OCI-LY3 (cell line): ENCODE results near the gene DDX17.
A peak's percentile ranks its signal among the peaks of the same experiment; 100 is the strongest.

Experiments
- H2AFZ ChIP-seq: fragments of 200-600, 300-600 bp; shearing (Covaris generic); 2 replicates; pipeline ENCODE4 v1.6.0; 2014; ENCODE audit warnings: antibody characterized with exemption, low read depth, low read length
- H3K27ac ChIP-seq: fragments of 200-600, 300-600 bp; sonication (generic); 2 replicates; pipeline ENCODE4 v1.5.1; 2014; ENCODE audit warnings: mild to moderate bottlenecking, low read length, moderate library complexity, mixed read lengths
- H3K27me3 ChIP-seq: fragments of 200-600, 300-600 bp; sonication (generic); 2 replicates; pipeline ENCODE4 v1.6.1; 2014; ENCODE audit warnings: low read depth, low read length, mixed read lengths
- H3K36me3 ChIP-seq: fragments of 200-600, 300-600 bp; sonication (generic); replicated peaks from 2 replicates; pipeline ENCODE3; 2014; ENCODE audit warnings: low read depth, low read length, mixed read lengths
- H3K4me1 ChIP-seq: fragments of 300-600, 200-600 bp; sonication (generic); 2 replicates; pipeline ENCODE4 v1.6.1; 2014; ENCODE audit warnings: low read length, mixed read lengths
- H3K4me2 ChIP-seq: fragments of 200-600, 300-600 bp; sonication (generic); 2 replicates; pipeline ENCODE4 v1.6.1; 2014; ENCODE audit warnings: low read length, mixed read lengths
- H3K4me3 ChIP-seq: fragments of 300-600, 200-600 bp; sonication (generic); 2 replicates; pipeline ENCODE4 v1.5.1; 2014; ENCODE audit warnings: antibody characterized with exemption, mild to moderate bottlenecking, low read length, moderate library complexity
- H3K79me2 ChIP-seq: fragments of 300-600, 200-600 bp; shearing (Covaris generic); 2 replicates; pipeline ENCODE4 v1.6.1; 2014; ENCODE audit warnings: mild to moderate bottlenecking, low read length, mixed read lengths
- H3K9ac ChIP-seq: fragments of 300-600, 200-600 bp; shearing (Covaris generic); 2 replicates; pipeline ENCODE4 v1.6.0; 2014; ENCODE audit warnings: mild to moderate bottlenecking, low read length, moderate library complexity
- H3K9me3 ChIP-seq: fragments of 200-600, 300-600 bp; shearing (Covaris generic); 2 replicates; pipeline ENCODE4 v1.6.1; 2014; ENCODE audit warnings: low read length, mixed read lengths; ENCODE audit not compliant: insufficient read depth
- H4K20me1 ChIP-seq: fragments of 200-600, 300-600 bp; sonication (generic); 2 replicates; pipeline ENCODE4 v1.6.1; 2016; ENCODE audit warnings: low read length, mixed read lengths; ENCODE audit not compliant: insufficient read depth
- EZH2phosphoT487 ChIP-seq: fragments of 200-600 bp; shearing (Covaris generic); IDR thresholded peaks from 2 replicates; pipeline ENCODE4 v1.6.1; 2018; ENCODE audit warnings: antibody characterized with exemption, mixed run types, low read depth
- TF ChIP-seq, protein P1 (sequence below): fragments of 200-600, 300-600 bp; sonication (generic); IDR thresholded peaks from 2 replicates; pipeline ENCODE4 v1.5.1; 2014; ENCODE audit warnings: antibody characterized with exemption, low read length, low read depth

The DDX17 gene

DNA sequence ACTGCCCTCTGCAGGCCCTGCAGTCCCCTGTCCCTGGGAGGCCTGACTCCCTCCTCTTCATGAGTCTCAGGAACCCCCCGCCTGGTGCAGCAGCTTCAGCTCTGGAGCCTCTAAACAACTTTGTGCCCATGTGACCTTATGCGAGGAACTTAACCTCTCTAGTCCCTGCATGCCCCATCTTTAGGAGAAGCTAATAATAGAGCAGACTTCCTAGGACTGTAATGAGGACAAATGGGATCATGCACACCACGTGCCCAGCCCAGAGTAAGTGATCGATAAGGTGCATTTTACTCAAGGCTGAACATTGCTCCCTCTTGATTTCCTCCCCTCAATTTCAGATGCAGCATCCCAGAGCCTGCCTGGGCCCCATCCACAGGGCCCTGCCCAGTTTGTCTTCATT lies 70.1 kb downstream of the DDX17 start:
- H3K79me2 ChIP-seq, result no peaks in the 10 kb centered on the region
- H3K4me2 ChIP-seq, result no peak overlapping the region
- TF ChIP-seq EZH2phosphoT487, result no peak
- TF ChIP-seq, protein P1, sequence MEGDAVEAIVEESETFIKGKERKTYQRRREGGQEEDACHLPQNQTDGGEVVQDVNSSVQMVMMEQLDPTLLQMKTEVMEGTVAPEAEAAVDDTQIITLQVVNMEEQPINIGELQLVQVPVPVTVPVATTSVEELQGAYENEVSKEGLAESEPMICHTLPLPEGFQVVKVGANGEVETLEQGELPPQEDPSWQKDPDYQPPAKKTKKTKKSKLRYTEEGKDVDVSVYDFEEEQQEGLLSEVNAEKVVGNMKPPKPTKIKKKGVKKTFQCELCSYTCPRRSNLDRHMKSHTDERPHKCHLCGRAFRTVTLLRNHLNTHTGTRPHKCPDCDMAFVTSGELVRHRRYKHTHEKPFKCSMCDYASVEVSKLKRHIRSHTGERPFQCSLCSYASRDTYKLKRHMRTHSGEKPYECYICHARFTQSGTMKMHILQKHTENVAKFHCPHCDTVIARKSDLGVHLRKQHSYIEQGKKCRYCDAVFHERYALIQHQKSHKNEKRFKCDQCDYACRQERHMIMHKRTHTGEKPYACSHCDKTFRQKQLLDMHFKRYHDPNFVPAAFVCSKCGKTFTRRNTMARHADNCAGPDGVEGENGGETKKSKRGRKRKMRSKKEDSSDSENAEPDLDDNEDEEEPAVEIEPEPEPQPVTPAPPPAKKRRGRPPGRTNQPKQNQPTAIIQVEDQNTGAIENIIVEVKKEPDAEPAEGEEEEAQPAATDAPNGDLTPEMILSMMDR, result no peak
- H3K4me1 ChIP-seq, result no peaks in the 10 kb centered on the region
- no peaks in the 10 kb centered on the region for H4K20me1 ChIP-seq
- no peak overlapping the region for H3K27ac ChIP-seq
- no peaks in the 10 kb centered on the region for H3K36me3 ChIP-seq
- H3K4me3 ChIP-seq, result no peak overlapping the region
- no peak overlapping the region for H3K9ac ChIP-seq
- no peaks in the 10 kb centered on the region for H3K9me3 ChIP-seq
- peaks cover 12% of the 10 kb centered on the region for H3K27me3 ChIP-seq
- no peak overlapping the region for H2AFZ ChIP-seq

DNA sequence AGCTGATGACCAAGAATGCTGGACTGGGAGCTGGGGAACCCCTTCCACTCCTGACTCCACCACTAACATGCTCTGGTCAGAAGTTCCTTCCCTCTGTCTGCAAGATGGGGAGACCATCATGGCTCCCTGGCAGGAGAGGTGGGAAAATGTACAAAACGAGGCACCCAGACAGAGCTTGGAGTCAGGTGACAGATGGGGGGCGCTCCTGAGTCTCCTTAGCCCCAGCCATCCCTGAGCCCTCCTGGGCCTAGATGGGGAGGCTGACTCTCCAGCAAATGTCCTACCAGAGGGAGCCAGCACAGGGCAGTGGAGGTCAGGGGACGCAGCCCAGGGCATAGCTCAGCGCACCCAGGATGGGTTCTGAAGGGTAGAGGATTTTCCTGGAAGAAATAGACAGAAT lies 71.1 kb downstream of the DDX17 start:
- Histone ChIP-seq H3K9me3 (no peaks in the 10 kb centered on the region), H4K20me1 (no peaks in the 10 kb centered on the region), H3K27ac (no peak overlapping the region), H3K36me3 (no peaks in the 10 kb centered on the region), H3K4me3 (no peak overlapping the region), H3K9ac (no peak overlapping the region), H3K4me1 (no peaks in the 10 kb centered on the region), H3K79me2 (no peaks in the 10 kb centered on the region), H3K27me3 (peaks cover 7% of the 10 kb centered on the region; the same call in 1 of the 2 replicates), H2AFZ (no peak overlapping the region), H3K4me2 (no peak overlapping the region)
- TF ChIP-seq EZH2phosphoT487, result no peak
- TF ChIP-seq, protein P1, result peak; percentile 27; the same call in 1 of the 2 replicates

DNA sequence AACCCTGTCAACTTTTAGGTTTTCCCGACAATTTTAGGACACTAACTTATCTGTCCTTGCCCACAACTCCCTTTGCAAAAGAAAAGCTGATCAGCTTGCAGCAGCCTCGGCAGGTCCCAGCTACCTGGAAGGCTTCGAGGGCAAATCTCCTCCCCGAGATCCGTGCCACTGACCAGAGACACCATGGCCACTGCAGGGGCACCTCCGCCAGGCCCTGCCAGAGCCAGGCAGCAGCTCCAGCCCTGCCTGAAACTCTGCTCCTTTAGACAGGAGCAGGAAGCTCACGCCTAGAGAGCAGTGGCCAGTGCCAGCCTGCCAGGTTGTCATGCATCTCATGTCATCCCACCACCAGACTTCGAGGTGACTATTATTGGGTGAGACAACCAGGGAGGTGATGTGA lies 72.2 kb downstream of the DDX17 start:
- Histone ChIP-seq H3K9me3 (no peaks in the 10 kb centered on the region), H3K4me3 (no peak overlapping the region), H3K27me3 (peaks cover 7% of the 10 kb centered on the region; the same call in 1 of the 2 replicates), H3K9ac (no peak overlapping the region), H3K27ac (no peak overlapping the region), H3K79me2 (no peaks in the 10 kb centered on the region), H3K4me2 (no peak overlapping the region), H3K4me1 (no peaks in the 10 kb centered on the region), H4K20me1 (no peaks in the 10 kb centered on the region), H3K36me3 (no peaks in the 10 kb centered on the region), H2AFZ (no peak overlapping the region)
- no peak for TF ChIP-seq EZH2phosphoT487
- TF ChIP-seq, protein P1, result no peak
